HG02798 (cell line): ENCODE results near the gene NRP1.
A peak's percentile ranks its signal among the peaks of the same experiment; 100 is the strongest.

Experiments
- ATAC-seq: cut with Tn5 transposase; IDR thresholded peaks from one replicate; pipeline ENCODE4 v1.9.1; 2021; ENCODE audit warnings: mild to moderate bottlenecking; ENCODE audit not compliant: unreplicated experiment, poor library complexity

The NRP1 gene

GRCh38 chr10:33193701-33194521 is 140.6 kb downstream of the NRP1 start:
- no peak for ATAC-seq

GRCh38 chr10:33193057-33193700 is 141.3 kb downstream of the NRP1 start:
- ATAC-seq, result peak; percentile 85

GRCh38 chr10:33192190-33192589 is 142.3 kb downstream of the NRP1 start:
- no peak for ATAC-seq

- no peak for ATAC-seq
Observed at GRCh38 chr10:33190406-33190805, 144.1 kb downstream of the NRP1 start.

GRCh38 chr10:33189808-33190207 is 144.7 kb downstream of the NRP1 start:
- no peak for ATAC-seq

GRCh38 chr10:33189363-33189762 is 145.1 kb downstream of the NRP1 start:
- no peak for ATAC-seq

GRCh38 chr10:33187427-33187999 is 147.0 kb downstream of the NRP1 start:
- no peak for ATAC-seq

GRCh38 chr10:33186150-33186549 is 148.3 kb downstream of the NRP1 start:
- ATAC-seq, result no peak

- no peak for ATAC-seq
Observed at GRCh38 chr10:33183655-33184054, 150.8 kb downstream of the NRP1 start.

GRCh38 chr10:33180921-33181320 is 153.5 kb downstream of the NRP1 start:
- ATAC-seq, result no peak

- no peak for ATAC-seq
Observed at GRCh38 chr10:33180390-33180789, 154.1 kb downstream of the NRP1 start.

- no peak for ATAC-seq
Observed at GRCh38 chr10:33179067-33179466, 155.4 kb downstream of the NRP1 start.

GRCh38 chr10:33178026-33178755 is 156.3 kb downstream of the NRP1 start:
- no peak for ATAC-seq

GRCh38 chr10:33176688-33177087 is 157.8 kb downstream of the NRP1 start:
- no peak for ATAC-seq

GRCh38 chr10:33174674-33175434 is 159.6 kb downstream of the NRP1 start:
- ATAC-seq, result no peak

GRCh38 chr10:33165911-33166310 is 168.6 kb downstream of the NRP1 start:
- no peak for ATAC-seq

- ATAC-seq, result no peak
Observed at GRCh38 chr10:33164060-33164709, 170.3 kb downstream of the NRP1 start.

- no peak for ATAC-seq
Observed at GRCh38 chr10:33162248-33162575, 172.3 kb downstream of the NRP1 start.

GRCh38 chr10:33161550-33162247 is 172.8 kb downstream of the NRP1 start:
- no peak for ATAC-seq
